HepG2 (cell line): Measurements from ENCODE around the gene DOCK3. TPM values are rescaled to one million over a fixed set of nuclear protein-coding genes. Genes with fewer than 3 reads are reported as not detected.
A peak's percentile ranks its signal among the peaks of the same experiment; 100 is the strongest.

Experiments used
- ATAC-seq: fragments of 200-7000 bp; cut with Tn5 transposase; 3 replicates; pipeline ENCODE4 v1.9.1; 2020; ENCODE audit warnings: mild to moderate bottlenecking, moderate library complexity
- BruUV-seq: library from RNA; stranded (reverse); fragments of 400-500 nt; replicated peaks from 2 replicates; lab custom pipeline; 2021; lab: Mats Ljungman, UMichigan
- CTCF ChIA-PET: fragments of 300-600 bp; formaldehyde crosslinking; extraction: SDS; loops from one replicate; lab custom pipeline; 2021; ENCODE audit warnings: low total read pairs, inconsistent platforms, low intra/inter-chr PET ratio; lab: Yijun Ruan, JAX
- POLR2A ChIA-PET: fragments of 350-600 bp; sonication (Branson Sonifier 250); formaldehyde crosslinking; loops from one replicate; lab custom pipeline; 2020; ENCODE audit warnings: antibody characterized with exemption, inconsistent platforms; lab: Yijun Ruan, JAX
- DNase-seq: peaks from one replicate; pipeline ENCODE4 v3.0.0-alpha.2; 2015; ENCODE audit warnings: low spot score
- FAIRE-seq: peaks from 3 replicates; lab custom pipeline; 2011; peaks lifted over from hg19 to GRCh38; lab: Jason Lieb, UNC
- H2AFZ ChIP-seq: one replicate; pipeline ENCODE4 v1.6.1; 2011; ENCODE audit warnings: low read length, inconsistent platforms
- H3K27ac ChIP-seq: fragments of 300-600 bp; 3 replicates; pipeline ENCODE4 v1.8.0; 2011; ENCODE audit warnings: mixed run types, mild to moderate bottlenecking, mixed read lengths, low read length, inconsistent platforms; ENCODE audit not compliant: insufficient read depth; ENCODE audit errors: extremely low read length
- H3K27me3 ChIP-seq, 2 experiments: fragments of 200-600 bp in 1 of 2; 2 replicates in 1 of 2; 3 replicates in 1 of 2; pipeline versions ENCODE4 v1.6.0 to v1.8.0; 2011; ENCODE audit warnings: low read length in 2 of 2, mild to moderate bottlenecking in 2 of 2, moderate library complexity in 2 of 2, inconsistent platforms in 1 of 2; ENCODE audit not compliant: insufficient read depth in 2 of 2, control insufficient read depth in 1 of 2
- H3K36me3 ChIP-seq, 2 experiments: fragments of 200-600 bp in 1 of 2; replicated peaks in 1 of 2; 2 replicates in 1 of 2; 3 replicates in 1 of 2; pipeline versions ENCODE4 v1.5.1 to v1.8.0; 2011; ENCODE audit warnings: low read length in 2 of 2, inconsistent platforms in 1 of 2; ENCODE audit not compliant: insufficient read depth in 2 of 2, control insufficient read depth in 1 of 2
- H3K4me1 ChIP-seq: 2 replicates; pipeline ENCODE4 v1.5.1; 2012; ENCODE audit warnings: low read length, inconsistent platforms; ENCODE audit not compliant: insufficient read depth
- H3K4me2 ChIP-seq: 2 replicates; pipeline ENCODE4 v1.6.0; 2011; ENCODE audit warnings: low read depth, low read length, inconsistent platforms
- H3K4me3 ChIP-seq, 3 experiments: fragments of 200-600 bp in 1 of 3; sonication (generic), shearing (Covaris generic) in 1 of 3; replicated peaks in 1 of 3; 2 replicates each; pipeline ENCODE4 v1.5.1; 2011 to 2016; ENCODE audit warnings: low read length in 3 of 3, inconsistent platforms in 2 of 3, low read depth in 2 of 3, mild to moderate bottlenecking in 2 of 3, control low read depth in 1 of 3, mixed read lengths in 1 of 3; ENCODE audit not compliant: insufficient read depth in 1 of 3
- H3K79me2 ChIP-seq: one replicate; pipeline ENCODE4 v1.6.1; 2011; ENCODE audit warnings: low read length, inconsistent platforms; ENCODE audit not compliant: insufficient read depth
- H3K9ac ChIP-seq: 2 replicates; pipeline ENCODE4 v1.6.0; 2011; ENCODE audit warnings: mild to moderate bottlenecking, low read depth, low read length, inconsistent platforms; ENCODE audit not compliant: insufficient read depth
- H3K9me3 ChIP-seq: 2 replicates; pipeline ENCODE4 v1.5.1; 2012; ENCODE audit warnings: mild to moderate bottlenecking, low read length
- H4K20me1 ChIP-seq: 2 replicates; pipeline ENCODE4 v1.6.0; 2011; ENCODE audit warnings: inconsistent platforms, mild to moderate bottlenecking, low read length, moderate library complexity; ENCODE audit not compliant: insufficient read depth
- CTCF ChIP-seq: sonication (generic); formaldehyde crosslinking; IDR thresholded peaks from 2 replicates; pipeline ENCODE4 v1.5.0; 2020; ENCODE audit warnings: mild to moderate bottlenecking, missing genetic modification reagents, moderate library complexity
- KDM2A ChIP-seq: sonication (generic); formaldehyde crosslinking; IDR thresholded peaks from 2 replicates; pipeline ENCODE4 v1.4.0; 2020; ENCODE audit warnings: low read depth, missing genetic modification reagents, borderline replicate concordance
- SMC3 ChIP-seq: IDR thresholded peaks from 2 replicates; pipeline ENCODE4 v1.6.1; 2011; ENCODE audit warnings: low read length, improper control_type of control experiment
- STAG1 ChIP-seq: sonication (generic); formaldehyde crosslinking; IDR thresholded peaks from 2 replicates; pipeline ENCODE4 v1.4.0; 2020; ENCODE audit warnings: missing genetic modification reagents
- WGBS: methylation state at CpG from one replicate; pipeline ENCODE4 v1.1.6; 2017; ENCODE audit warnings: low lambda C conversion rate; 5-methylcytosine and 5-hydroxymethylcytosine counted together
- in situ Hi-C: cut with HindIII; loops from 2 replicates; pipeline ENCODE4 v1.10.0; 2017; ENCODE audit warnings: low pct_unique_long_range_greater_than_20kb; ENCODE audit not compliant: extremely low pct_ligation_motif_present
- intact Hi-C: fragments of 100-400 bp; cut with micrococcal nuclease; formaldehyde crosslinking; loops from one replicate; pipeline ENCODE4 v1.10.0; 2022; ENCODE audit not compliant: unreplicated experiment
- polyA plus RNA-seq, 8 experiments: library from polyadenylated mRNA; depleted of rRNA in 3 of 8; stranded (reverse) in 7 of 8; unstranded in 1 of 8; fragments of >200 nt; fragmentation: Illumina TruSeq in 4 of 8; extraction: Trizol in 4 of 8; gene quantifications; 2 replicates each; pipeline versions ENCODE4 v1.2.1 to v1.2.3, GENCODE V29; 2011 to 2016; ENCODE audit warnings: low read depth in 4 of 8, missing spikeins in 1 of 8, mixed read lengths in 1 of 8; ENCODE audit not compliant: insufficient read depth in 1 of 8
- total RNA-seq, 5 experiments: library from RNA; depleted of rRNA; stranded (reverse); fragments of >200 nt; fragmentation: Illumina TruSeq; extraction: Trizol; gene quantifications; 2 replicates each; pipeline ENCODE4 v1.2.3, GENCODE V29; 2016; ENCODE audit warnings: low read depth in 1 of 5
- TF ChIP-seq, protein P1 (sequence below): sonication (generic); formaldehyde crosslinking; IDR thresholded peaks from 2 replicates; pipeline ENCODE4 v1.8.0; 2022; ENCODE audit warnings: missing genetic modification reagents, mild to moderate bottlenecking, inconsistent platforms, borderline replicate concordance

The DOCK3 gene
- total and polyA plus RNA-seq, 2 of the 13 experiments (the other 11 are each of a cell fraction or from before 2014, with no cell fraction given) = not detected

GRCh38 chr3:50885070-50885850 lies 210.5 kb downstream of the DOCK3 start:
- 12% methylated on average over 4 of the region's 5 CpGs for WGBS
- intact Hi-C loops = no loop called here
- no peaks in the 10 kb centered on the region for H3K27me3 ChIP-seq
- no peak overlapping the region for H3K4me2 ChIP-seq
- in situ Hi-C loops = no loop called here
- H3K79me2 ChIP-seq = no peaks in the 10 kb centered on the region
- no peak overlapping the region for H2AFZ ChIP-seq
- no peak overlapping the region for H3K4me3 ChIP-seq
- no peak for ATAC-seq
- no TSS peak for BruUV-seq
- ChIA-PET POLR2A (no interaction called here), CTCF (interaction anchor here (1.1 kb wide), 1 partner anchor 269 kb away, joined by 3 read pairs; no protein-coding TSS in a partner anchor)
- DNase-seq = peak; percentile 6
- TF ChIP-seq SMC3 = peak; percentile 14; the same call in 1 of the 2 replicates
- TF ChIP-seq KDM2A (CRISPR knock-in tag) = no peak
- TF ChIP-seq, protein P1, sequence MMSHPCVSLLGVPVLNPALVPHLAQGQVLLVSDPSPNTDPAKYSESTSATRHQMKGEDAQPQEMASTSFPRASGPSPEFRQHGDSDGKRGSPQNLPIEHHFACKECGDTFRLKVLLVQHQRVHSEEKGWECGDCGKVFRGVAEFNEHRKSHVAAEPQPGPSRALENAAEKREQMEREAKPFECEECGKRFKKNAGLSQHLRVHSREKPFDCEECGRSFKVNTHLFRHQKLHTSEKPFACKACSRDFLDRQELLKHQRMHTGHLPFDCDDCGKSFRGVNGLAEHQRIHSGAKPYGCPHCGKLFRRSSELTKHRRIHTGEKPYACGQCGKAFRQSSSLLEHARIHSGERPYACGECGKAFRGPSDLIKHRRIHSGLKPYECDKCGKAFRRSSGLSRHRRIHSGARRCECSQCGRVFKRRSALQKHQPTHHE = no peak
- peak; percentile 50 for TF ChIP-seq STAG1 (CRISPR knock-in tag)
- TF ChIP-seq CTCF (CRISPR knock-in tag) = peak; percentile 26
- FAIRE-seq = no peak
- no peaks in the 10 kb centered on the region for H3K4me1 ChIP-seq
- no peak overlapping the region for H3K9ac ChIP-seq
- H3K27ac ChIP-seq = no peak overlapping the region
- H3K9me3 ChIP-seq = no peaks in the 10 kb centered on the region
- no peaks in the 10 kb centered on the region for H4K20me1 ChIP-seq
- H3K36me3 ChIP-seq = no peaks in the 10 kb centered on the region
